GM15510 (cell line): Measurements from ENCODE around the gene SKIDA1.

ENCODE experiments used
- POLR2A ChIP-seq: IDR thresholded peaks from 3 replicates; pipeline ENCODE4 v1.6.1; 2011; ENCODE audit warnings: borderline replicate concordance; ENCODE audit not compliant: insufficient read length; ENCODE audit errors: extremely low read depth

The SKIDA1 gene

GRCh38 chr10:21519941-21520436 lies 5.5 kb downstream of the SKIDA1 start:
- no peak for TF ChIP-seq POLR2A

- TF ChIP-seq POLR2A = no peak
These were observed 6.0 kb downstream of the SKIDA1 start for GRCh38 chr10:21519397-21519933.

GRCh38 chr10:21518641-21519396 lies 6.7 kb downstream of the SKIDA1 start:
- TF ChIP-seq POLR2A = no peak

- TF ChIP-seq POLR2A = no peak
These were observed 7.3 kb downstream of the SKIDA1 start for GRCh38 chr10:21518149-21518640.

- TF ChIP-seq POLR2A = no peak
These were observed 8.1 kb downstream of the SKIDA1 start for GRCh38 chr10:21517134-21518031.

- TF ChIP-seq POLR2A = no peak
These were observed 9.0 kb downstream of the SKIDA1 start for GRCh38 chr10:21516242-21517131.

- no peak for TF ChIP-seq POLR2A
These were observed 9.9 kb downstream of the SKIDA1 start for GRCh38 chr10:21515361-21516241.

- TF ChIP-seq POLR2A = no peak
These were observed 10.6 kb downstream of the SKIDA1 start for GRCh38 chr10:21514818-21515351.

GRCh38 chr10:21514129-21514817 lies 11.2 kb downstream of the SKIDA1 start:
- no peak for TF ChIP-seq POLR2A

GRCh38 chr10:21513405-21513788 lies 12.1 kb downstream of the SKIDA1 start:
- TF ChIP-seq POLR2A = no peak

GRCh38 chr10:21512573-21513404 lies 12.7 kb downstream of the SKIDA1 start:
- TF ChIP-seq POLR2A = no peak
